ENCODE data around the gene SUSD1.
"Not testable (repeated sequence)": the region's sequence is repeated elsewhere in the genome, so short reads cannot be mapped to it uniquely, and the experiment has no call there.

The SUSD1 gene

DNA sequence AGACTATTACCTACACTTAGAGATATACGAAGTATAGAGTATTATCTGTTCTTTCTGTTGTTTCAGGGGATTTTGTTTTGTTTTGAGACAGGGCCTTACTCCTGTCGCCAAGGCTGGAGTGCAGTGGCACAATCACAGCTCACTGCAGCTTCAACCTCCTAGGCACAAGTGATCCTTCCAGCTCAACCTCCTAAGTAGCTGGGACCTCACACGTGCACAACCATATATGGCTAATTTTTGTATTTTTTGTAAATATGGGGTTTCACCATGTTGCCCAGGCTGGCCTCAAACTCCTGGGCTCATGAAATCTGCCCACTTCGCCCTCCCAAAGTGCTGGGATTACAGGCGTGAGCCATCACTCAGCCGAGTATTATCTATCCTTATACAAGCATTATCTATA, 45.9 kb downstream of the SUSD1 start:
- DNase-seq (ENCODE audit: low read depth in 3 of 3), result no peak

DNA sequence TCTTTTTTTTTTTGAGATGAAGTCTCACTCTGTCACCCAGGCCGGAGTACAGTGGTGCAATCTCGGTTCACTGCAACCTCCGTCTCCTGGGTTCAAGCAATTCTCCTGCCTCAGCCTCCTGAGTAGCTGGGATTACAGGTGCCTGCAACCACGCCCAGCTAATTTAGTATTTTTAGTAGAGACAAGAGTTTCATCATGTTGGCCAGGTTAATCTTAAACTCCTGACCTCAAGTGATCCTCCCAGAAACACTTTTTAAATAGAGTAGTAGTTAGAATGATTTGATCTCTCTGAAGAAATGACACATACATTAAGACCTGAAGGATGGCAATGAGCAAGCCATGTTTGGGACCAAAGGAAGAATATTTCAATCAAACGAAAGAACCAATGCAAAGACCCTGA, 46.7 kb downstream of the SUSD1 start:
- DNase-seq (ENCODE audit: low read depth in 3 of 3), result not testable (repeated sequence)

DNA sequence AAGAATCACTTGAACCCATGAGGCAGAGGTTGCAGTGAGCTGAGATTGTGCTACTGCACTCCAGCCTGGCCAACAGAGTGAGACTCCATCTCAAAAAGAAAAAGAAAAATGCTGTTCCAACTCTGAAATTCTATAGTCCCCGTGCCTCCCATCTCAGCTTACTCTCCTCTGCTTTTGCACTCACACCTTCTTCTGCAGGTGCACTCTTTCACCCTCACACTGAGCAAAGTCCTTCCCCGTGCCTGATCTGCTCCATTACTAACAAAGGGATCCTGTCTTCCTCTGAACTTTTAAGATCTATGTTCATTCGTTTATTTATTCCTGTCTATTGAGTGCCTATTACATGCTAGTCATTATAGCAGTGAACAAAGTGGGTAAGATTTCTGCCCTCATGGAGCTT, 47.8 kb downstream of the SUSD1 start:
- DNase-seq (ENCODE audit: low read depth in 3 of 3), result no peak

DNA sequence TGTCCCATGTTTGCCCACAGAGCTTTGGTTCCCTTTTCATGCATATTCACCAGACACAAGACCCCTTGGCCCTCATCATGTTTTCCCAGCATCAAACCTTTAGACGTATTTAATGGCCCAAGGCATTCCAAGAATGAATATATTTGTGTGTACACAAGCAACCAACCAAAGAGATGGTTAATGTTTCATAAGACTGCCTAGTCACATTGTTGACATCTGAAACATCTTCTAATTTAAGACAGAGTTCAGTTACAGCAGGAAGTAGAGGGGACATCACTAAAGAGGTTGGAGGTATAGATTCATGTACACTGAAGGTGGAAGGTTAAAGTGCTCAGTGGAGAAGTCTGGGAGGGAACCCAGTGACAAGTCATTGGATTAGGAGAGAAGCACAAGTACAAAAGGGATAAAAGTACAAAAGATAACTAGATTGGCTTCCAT, 49.1 kb downstream of the SUSD1 start:
- DNase-seq (ENCODE audit: low read depth in 3 of 3), result no peak

DNA sequence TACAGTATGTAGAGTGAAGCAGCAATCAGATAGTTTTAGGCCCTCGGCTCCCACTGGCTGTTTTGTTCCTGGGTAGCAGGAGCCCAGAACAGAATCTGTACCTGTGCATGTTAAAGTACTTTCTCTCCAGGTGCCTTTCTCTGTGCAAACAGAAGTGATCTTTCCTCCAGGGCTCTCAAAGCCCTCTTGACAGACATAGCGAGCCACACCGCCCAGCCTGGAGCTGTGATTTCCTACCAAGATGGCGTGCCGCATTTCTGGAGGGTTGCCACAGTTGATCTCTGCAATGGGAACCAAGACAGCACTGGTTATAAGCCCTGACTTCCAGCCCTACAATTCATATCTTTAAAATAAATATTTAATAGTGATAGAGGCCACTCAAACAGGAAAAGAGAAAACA, 50.9 kb downstream of the SUSD1 start:
- no peak for DNase-seq (ENCODE audit: low read depth in 3 of 3)

DNA sequence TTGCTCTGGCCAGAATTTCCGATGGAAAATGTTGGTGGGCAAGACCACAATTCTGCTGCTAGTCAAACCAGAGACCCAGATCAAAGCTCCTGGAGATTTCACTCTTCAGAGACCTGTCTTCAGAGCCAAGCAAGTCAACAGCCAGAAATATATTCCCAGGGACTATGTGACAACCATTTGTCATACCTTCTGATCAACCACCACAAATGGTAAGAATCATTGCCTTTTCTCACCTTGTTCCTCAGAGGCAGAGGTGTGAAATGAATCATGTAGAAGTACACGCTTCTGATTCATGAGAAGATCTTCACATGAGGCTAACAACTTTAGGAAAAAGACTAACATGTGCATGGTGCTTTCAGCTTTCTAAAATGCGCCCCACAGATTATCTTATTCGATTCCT, 53.5 kb downstream of the SUSD1 start:
- DNase-seq (ENCODE audit: low read depth in 3 of 3), result no peak

DNA sequence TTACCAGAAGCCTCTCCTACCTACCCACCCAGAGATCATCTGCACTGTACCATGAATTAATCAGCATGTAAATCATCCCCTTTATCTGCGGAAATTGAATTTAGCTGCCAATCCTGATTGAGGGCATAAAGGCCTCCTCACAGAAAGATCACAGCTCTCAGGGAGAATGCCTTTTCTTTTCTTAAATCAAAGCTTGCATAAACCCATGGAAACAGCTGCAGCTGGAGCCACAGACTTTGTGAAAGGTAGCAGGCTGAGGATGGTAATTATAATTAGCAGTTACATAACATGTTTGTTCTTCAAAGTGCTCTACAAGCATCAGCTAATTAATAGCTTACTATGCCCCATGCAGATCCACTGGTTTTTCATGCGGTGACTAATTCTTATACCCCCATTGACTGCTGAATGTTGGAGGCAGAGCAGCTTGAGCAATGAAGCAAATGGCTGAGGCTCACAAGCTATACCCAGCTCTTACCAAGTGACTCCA, 54.6 kb downstream of the SUSD1 start:
- DNase-seq (ENCODE audit: low read depth in 3 of 3), result no peak

DNA sequence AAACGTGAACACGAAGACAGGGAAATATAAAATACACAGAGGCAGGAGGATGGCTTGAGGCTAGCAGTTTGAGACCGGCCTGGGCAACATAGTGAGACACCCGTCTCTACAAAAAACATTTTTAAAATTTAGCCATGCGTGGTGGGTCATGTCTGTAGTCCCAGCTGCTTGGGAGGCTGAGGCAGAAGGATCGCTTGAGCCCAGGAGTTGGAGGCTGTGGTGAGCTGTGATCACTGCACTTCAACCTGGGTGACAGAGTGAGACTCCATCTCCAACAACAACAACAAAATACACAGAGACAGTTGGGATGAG, 55.1 kb downstream of the SUSD1 start:
- DNase-seq (ENCODE audit: low read depth in 3 of 3), result no peak

DNA sequence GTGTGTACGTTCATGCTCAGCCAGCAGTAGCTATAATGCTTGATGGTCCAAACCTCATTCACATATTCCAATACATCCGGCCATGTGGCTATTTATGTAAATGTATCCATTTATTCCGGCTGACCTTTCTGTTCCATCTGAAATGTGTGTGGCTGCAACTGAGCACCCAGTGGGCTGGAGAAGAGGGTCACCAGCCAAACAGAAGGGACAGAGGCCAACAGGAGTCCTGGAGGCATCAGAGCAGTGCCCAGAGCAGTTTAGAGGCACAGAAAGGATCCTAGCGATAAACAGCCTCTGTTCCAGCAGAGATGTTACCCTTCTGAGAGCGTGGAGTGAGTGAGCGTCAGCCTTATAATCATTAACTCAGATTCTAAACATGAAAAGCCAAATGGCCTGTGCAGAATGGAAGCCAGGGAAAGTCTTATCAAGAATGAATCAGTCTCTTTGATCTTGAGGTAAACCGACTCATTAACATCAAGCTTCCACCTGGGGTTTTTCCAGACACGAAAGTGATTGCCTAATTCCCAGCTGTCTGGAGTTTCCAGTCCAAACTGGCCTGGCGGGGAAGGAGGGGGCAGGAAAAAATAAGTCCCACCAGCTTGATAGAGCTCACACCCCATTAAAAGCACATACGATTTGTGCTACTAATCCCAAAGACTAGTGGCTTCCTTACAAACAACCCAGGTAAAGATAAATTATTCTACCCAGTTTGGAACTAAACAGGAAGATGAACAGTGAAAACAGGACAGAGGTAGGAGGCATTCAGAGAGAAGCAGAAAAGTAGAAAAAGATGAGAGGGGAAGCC, 55.7 kb downstream of the SUSD1 start:
- no peak for DNase-seq (ENCODE audit: low read depth in 3 of 3)

DNA sequence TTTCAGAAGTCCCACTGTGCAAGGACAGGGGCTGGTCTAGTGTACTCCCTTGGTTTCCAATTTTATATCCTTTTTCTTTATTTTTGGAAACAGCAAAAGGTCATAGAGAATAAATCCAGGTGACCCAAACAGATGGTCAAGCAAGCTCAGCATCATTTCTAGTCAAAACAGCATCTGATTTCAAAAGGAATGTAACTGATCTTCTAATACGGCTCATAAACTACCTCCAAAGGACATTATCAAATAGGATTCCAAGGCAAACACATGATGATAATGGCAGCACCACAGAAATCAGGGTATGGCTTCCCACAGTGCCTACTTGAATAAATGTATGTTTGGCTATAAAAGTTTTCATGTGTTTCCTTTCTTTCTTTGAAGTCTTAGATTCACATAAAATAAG, 57.1 kb downstream of the SUSD1 start:
- no peak for DNase-seq (ENCODE audit: low read depth in 3 of 3)

DNA sequence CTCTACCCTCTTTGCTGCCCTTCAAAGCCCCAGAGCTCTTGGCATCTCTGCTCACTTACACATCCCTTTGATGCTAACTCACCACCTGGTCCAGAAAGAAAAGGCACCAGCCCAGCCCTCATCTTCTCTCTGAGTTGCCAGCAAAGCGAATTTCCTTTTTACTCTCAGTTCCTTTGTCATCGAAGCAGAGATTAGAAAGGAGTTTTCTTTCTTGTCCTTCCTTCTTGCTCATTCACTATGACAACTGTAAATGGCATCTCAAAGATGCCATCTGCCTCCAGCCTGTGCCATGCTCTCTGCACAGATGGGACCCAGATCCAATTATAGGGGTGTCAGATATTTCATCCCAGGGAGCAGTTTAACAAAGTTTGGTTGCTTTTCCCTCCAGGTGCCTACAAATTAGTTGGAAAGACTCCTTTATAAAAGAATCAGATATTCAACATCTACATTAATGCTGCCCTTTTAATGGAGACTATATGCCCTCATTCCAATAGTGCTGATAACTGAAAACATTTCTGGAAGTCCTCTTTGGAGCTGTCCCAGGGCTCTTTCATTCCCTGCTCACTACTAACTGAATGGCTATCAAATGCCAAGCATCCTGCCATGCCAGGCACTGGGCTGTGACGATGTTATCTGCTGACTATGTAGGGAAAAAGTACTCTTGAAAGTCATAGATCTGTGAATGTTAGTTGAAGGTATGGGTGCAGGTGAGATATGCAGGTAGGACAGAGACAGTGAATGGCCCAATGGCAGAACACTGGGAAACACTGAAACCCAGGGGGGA, 58.9 kb downstream of the SUSD1 start:
- DNase-seq (ENCODE audit: low read depth in 3 of 3), result no peak

DNA sequence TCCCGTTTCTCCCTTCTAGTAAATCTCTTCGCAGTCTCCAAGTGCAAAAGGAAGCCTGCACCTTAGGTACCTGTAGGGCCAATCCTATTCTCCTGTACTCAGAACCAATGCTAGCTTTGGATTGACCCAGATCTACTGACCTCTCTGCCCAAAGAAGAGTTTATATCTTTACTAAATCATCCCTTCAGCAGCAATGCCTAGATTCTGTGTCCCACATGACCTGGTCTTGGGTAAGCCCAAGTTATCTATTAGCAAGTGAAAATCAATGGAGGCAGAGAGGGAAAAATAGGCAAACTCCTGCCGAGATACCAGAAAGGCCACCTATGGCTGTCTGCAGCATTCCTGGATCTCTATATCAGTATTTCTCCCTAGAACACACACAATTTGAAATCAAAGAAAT, 60.0 kb downstream of the SUSD1 start:
- no peak for DNase-seq (ENCODE audit: low read depth in 3 of 3)

DNA sequence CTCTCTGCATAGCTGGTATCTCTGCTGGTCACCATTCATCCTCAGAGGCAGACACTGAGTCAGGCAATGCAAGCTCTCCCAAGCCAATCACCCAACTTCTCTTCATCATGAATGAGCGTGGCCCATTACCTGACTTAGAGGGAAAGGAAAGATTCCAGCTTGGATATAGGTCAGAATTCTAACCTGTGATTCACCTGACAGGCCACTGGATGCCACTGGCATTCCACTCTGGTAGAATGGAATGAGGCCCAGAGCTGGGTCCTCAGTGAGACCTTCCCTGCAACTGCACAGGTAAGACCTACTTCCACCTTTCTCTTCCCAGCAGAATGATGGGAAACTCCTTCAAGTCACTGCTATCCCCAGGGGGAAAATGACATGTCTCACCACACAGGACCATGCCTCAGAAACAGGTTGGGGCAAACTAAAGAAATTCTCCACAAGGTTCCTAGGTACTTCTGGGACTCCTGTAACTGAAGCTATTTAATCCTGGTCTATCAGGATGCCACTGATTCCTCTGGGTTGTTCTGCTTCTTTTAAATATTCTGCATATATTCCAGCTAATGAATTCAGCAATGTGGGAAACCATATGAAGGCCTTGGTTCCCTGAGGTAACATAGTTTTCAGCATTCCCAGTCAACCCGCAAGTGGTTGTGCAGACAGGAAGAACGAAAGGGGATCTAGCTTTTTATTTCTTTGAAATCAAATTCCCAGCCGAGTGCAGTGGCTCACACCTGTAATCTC, 62.0 kb downstream of the SUSD1 start:
- DNase-seq (ENCODE audit: low read depth in 3 of 3), result no peak

DNA sequence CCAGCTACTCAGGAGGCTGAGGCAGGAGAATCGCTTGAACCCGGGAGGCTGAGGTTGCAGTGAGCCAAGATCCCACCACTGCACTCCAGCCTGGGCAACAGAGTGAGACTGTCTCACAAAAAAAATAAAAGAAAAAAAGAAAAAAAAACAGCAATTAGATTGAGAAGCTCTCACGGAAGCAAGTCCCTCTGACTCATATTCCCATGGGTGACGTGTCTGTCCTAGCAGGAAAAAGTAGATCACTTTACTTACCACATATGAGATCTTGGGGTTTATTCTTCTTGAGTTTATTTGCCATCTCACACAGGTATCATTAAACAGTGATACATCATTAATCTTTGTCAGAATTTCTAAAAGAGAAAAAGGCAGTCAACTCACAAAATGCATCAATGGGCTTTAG, 62.6 kb downstream of the SUSD1 start:
- no peak for DNase-seq (ENCODE audit: low read depth in 3 of 3)

DNA sequence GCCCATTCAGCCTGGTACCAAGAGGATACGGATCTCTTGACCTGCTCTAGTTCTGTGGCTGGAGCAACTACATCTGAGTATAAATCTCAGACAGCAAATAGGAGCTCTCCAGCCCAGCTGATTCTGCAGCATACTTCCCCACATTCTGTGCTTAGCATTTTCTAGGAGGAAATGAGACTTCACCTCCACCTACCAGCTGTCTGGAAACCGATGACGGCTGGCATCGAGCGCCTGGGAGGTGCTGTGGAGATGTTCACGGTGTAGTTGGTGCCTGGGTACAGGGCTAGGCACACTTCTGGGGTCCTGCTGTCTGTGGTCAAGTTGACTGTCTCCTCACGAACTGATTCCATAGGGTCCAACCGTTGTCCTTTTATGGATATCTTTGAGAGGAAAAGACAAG, 63.6 kb downstream of the SUSD1 start:
- no peak for DNase-seq (ENCODE audit: low read depth in 3 of 3)

DNA sequence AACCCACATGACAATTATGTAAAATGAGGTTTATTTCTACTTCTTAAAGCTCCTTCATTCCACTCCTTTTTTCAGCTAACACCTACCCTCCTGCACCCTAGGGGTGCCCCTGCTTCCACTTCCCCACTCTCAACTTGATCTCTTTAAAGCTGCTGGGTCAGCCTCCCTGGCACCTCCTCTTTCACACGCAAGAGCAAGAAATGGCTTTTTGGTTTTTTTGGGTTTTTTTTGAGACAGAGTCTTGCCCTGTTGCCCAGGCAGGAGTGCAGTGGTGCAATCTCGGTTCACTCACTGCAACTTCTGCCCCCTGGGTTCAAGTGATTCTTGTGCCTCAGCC, 64.4 kb downstream of the SUSD1 start:
- DNase-seq (ENCODE audit: low read depth in 3 of 3), result no peak

DNA sequence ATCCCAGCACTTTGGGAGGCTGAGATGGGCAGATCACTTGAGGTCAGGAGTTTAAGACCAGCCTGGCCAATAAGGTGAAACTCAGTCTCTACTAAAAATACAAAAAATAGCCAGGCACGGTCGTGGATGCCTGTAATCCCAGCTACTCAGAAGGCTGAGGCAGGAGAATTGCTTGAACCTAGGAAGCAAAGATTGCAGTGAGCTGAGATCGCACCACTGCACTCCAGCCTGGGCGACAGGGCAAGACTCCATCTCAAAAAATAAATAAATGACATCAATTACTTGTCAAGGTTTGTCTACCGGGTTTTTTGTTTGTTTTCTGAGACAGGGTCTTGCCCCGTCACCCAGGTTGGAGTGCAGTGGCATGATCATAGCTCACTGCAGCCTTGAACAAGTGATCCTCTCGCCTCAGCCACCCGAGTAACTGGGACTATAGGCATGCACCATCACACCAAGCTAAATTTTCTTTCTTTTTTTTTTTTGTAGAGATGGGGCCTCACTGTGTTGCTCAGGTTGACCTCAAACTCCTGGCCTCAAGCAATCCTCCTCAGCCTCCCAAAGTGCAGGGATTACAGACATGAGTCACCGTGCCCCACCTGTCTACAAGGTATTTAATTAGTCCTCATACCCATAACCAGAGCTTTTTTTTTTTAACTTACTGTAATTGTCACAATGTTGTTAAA, 64.9 kb downstream of the SUSD1 start:
- no peak for DNase-seq (ENCODE audit: low read depth in 3 of 3)

DNA sequence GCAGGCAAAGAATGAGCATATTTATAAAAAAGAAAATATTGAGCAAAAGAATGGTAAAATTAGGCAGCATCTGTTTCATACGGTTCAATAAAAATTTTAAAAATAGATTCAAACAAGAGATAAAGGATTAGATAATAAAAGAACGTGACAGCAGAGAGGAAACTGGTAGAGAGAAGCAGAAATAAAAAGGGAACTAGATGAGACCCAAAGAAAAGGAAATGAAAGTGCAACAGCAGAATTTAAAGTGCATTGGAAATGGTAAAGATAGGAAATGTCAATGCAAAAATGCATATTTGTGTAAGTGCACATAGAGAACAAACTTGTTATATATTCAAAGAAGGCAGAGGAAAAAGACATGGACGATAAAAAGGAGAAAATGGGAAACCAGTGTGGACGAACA, 70.2 kb downstream of the SUSD1 start:
- DNase-seq (ENCODE audit: low read depth in 3 of 3), result no peak

DNA sequence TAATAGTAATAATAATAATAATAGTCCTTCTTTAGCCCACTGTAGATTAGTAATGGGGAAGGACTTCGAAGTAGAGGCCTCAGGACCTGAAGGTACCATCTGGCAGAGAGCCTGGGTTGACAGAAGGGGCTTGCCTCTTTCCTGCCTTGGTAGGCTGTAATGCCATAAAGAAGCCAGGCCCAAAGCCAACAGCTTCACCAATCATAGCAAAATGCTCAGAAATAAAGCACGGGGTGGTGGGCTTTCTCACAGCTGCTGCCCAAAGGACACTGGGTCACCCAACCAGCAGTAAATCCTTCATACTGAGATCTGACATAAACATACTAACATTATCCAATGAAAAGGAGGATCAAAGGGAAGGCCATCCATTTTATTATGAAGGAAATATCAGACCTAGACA, 70.7 kb downstream of the SUSD1 start:
- DNase-seq (ENCODE audit: low read depth in 3 of 3), result no peak

DNA sequence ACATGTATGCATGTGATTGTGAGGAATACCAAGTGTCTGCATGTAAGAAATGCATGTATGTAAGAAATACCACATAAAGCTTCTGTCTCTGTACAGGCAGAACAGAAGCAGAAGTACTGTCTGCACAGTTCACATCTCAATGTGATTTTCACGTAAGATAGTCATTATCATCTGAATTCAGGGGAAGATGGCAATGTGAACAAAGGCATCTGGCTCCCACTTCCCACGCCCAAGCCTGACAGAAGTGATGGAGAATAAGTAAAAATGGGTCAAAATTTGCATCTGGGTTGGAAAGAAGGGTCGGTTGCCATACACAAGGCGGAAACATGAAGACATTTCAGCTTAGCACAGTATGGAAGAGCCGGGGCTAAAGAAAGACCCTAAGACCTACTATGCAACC, 71.7 kb downstream of the SUSD1 start:
- no peak for DNase-seq (ENCODE audit: low read depth in 3 of 3)

DNA sequence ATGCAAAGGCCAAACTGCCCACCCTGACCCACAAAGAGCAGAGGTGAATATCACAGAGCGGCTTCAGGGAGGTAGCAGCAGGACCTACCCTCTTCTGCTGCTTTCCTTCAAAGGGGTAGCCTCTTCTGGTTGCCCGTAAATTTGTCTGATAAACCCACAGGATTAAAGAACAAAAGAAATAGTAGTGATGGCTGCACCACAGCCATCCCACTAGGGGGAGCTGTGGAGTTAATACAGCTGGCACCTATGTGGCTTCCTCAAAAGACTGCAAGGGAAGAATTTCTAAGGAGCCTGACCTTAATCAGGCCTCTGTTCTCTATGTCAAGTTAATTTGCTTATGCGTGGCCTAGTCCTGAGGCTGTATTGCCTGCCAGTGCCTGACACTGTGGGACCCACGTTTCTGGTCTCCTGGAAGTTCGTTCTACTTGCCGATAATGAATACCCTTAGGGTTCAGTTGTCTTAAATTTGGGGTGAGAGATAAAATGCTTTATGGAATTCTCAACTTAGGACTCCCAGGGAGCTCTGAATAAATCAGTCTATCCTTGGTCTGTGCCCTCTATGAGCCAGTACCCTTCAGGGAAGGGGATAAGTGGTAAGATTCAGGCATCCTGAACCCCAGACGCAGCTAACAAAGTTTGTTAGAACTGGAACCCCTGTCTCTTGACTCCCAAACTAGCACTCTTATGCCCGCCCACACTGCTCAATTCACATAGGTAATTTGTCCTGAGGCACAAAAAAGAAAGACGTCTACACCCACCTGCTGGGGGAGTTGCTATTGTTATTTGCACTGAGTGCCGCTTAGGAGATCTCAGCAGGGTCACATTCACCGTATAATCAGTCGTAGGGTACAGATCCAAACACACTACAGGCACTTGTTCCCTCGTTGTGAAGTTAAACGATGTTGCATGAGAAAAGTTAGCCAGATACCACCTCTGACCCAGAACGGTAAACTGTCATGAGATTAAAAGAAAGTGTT, 77.1 kb downstream of the SUSD1 start:
- DNase-seq (ENCODE audit: low read depth in 3 of 3), result peak in 2 of 3 experiments; percentile 13 to 58
